SK-N-MC (cell line): Measurements from ENCODE around the gene BUD23.

Experiments
- EZH2 ChIP-seq: fragments of 200-600 bp; sonication (generic); IDR thresholded peaks from one replicate; pipeline ENCODE4 v1.6.1; 2017; ENCODE audit warnings: antibody characterized with exemption
- FOXP2 ChIP-seq: optimal IDR thresholded peaks from 2 replicates; pipeline ENCODE3; 2011; ENCODE audit warnings: mild to moderate bottlenecking, moderate library complexity; ENCODE audit not compliant: insufficient read depth; ENCODE audit errors: extremely low read length, control extremely low read depth
- POLR2AphosphoS5 ChIP-seq: IDR thresholded peaks from 2 replicates; pipeline ENCODE4 v1.6.1; 2012; ENCODE audit warnings: mild to moderate bottlenecking, low read depth, low read length, borderline replicate concordance

DNA sequence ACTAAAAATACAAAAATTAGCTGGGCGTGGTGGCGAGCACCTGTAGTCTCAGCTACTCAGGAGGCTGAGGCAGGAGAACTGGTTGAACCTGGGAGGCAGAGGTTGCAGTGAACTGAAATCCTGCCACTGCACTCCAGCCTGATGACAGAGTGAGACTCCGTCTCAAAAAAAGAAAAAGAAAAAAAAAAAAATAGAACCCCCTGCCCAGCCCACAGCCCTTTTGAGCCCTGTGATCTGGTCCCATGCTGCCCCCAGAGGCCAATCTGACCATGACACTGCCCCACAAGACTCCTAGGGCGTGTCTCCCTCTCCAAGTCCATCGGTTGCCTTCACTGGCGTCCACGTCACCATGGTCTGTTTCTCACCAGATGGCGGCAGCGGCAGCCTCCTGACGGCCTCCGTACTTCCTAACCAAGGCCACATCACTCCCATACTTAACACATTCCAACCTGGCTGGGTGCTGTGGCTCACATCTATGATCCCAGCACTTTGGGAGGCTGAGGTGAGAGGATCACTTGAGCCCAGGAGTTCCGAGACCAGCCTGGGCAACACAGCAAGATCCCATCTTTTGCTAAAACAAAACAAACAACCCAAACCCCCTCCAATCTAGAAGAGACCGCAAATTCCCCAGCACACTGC, 18.1 kb downstream of the BUD23 start:
- no peak for TF ChIP-seq EZH2
- no peak for TF ChIP-seq POLR2AphosphoS5
- TF ChIP-seq FOXP2, result no peak
